SU-DHL-6 (cell line): ENCODE data around the gene ANKRD65.

Source experiments
- EZH2phosphoT487 ChIP-seq: fragments of 200-600 bp; sonication (generic), shearing (Covaris generic); conservative IDR thresholded peaks from 2 replicates; pipeline ENCODE4 v1.6.1; 2018; ENCODE audit warnings: mild to moderate bottlenecking, antibody characterized with exemption, low read length, moderate library complexity, mixed read lengths
- TF ChIP-seq, protein P1 (sequence below): fragments of 200-600 bp; sonication (generic); IDR thresholded peaks from one replicate; pipeline ENCODE4 v1.5.1; 2017; ENCODE audit warnings: antibody characterized with exemption, mild to moderate bottlenecking, low read length, moderate library complexity; ENCODE audit not compliant: insufficient read depth, poor library complexity, severe bottlenecking

DNA sequence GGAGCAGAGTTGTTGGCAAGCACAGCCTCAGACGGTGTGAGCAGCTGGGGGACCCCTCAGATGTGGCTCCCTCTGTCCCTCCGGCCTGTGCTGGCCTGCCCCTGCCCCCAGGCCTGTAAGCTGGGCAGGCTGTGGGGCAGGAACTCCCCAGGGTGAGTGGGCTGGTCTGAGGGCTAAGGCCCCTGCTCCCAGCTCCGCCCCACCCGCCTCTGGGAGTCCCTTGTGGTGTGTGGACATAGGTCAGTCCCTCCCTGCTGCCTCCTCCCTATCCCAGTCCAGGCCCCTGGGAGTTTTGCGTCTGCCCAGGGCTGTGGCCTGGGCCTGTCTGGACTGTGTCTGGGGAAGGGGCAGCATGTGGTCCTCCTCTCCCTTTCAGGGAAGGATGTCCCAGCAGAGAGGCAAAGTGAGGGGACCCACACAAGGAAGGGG, 10.8 kb upstream of the ANKRD65 start:
- TF ChIP-seq, protein P1, sequence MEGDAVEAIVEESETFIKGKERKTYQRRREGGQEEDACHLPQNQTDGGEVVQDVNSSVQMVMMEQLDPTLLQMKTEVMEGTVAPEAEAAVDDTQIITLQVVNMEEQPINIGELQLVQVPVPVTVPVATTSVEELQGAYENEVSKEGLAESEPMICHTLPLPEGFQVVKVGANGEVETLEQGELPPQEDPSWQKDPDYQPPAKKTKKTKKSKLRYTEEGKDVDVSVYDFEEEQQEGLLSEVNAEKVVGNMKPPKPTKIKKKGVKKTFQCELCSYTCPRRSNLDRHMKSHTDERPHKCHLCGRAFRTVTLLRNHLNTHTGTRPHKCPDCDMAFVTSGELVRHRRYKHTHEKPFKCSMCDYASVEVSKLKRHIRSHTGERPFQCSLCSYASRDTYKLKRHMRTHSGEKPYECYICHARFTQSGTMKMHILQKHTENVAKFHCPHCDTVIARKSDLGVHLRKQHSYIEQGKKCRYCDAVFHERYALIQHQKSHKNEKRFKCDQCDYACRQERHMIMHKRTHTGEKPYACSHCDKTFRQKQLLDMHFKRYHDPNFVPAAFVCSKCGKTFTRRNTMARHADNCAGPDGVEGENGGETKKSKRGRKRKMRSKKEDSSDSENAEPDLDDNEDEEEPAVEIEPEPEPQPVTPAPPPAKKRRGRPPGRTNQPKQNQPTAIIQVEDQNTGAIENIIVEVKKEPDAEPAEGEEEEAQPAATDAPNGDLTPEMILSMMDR: no peak
- TF ChIP-seq EZH2phosphoT487: no peak
